Upper lobe of left lung (tissue), 4 donors: ENCODE measurements around the gene KRT80.

Source experiments
- EP300 ChIP-seq, 4 donors: sonication (generic); formaldehyde crosslinking; IDR thresholded peaks; one replicate each; pipeline ENCODE4 v1.5.1; 2017; ENCODE audit warnings: antibody characterized with exemption in 4 of 4, control low read depth in 2 of 4
- POLR2A ChIP-seq, 4 donors: fragments of 450-650 bp; IDR thresholded peaks; one replicate each; pipeline ENCODE4 v1.5.1; 2016 to 2017; ENCODE audit warnings: antibody characterized with exemption in 4 of 4, mild to moderate bottlenecking in 2 of 4
- POLR2AphosphoS5 ChIP-seq, 2 donors: sonication (generic); formaldehyde crosslinking; IDR thresholded peaks; one replicate each; pipeline ENCODE4 v1.5.1; 2017; ENCODE audit warnings: antibody characterized with exemption in 2 of 2
- TF ChIP-seq, protein P1 (sequence below), 6 experiments: fragments of 450-650 bp in 4 of 6; fragments of 200-600 bp in 2 of 6; sonication (generic) in 2 of 6; IDR thresholded peaks; one replicate each; pipeline ENCODE4 v1.5.1; 2016 to 2019; ENCODE audit warnings: antibody characterized with exemption in 6 of 6

DNA sequence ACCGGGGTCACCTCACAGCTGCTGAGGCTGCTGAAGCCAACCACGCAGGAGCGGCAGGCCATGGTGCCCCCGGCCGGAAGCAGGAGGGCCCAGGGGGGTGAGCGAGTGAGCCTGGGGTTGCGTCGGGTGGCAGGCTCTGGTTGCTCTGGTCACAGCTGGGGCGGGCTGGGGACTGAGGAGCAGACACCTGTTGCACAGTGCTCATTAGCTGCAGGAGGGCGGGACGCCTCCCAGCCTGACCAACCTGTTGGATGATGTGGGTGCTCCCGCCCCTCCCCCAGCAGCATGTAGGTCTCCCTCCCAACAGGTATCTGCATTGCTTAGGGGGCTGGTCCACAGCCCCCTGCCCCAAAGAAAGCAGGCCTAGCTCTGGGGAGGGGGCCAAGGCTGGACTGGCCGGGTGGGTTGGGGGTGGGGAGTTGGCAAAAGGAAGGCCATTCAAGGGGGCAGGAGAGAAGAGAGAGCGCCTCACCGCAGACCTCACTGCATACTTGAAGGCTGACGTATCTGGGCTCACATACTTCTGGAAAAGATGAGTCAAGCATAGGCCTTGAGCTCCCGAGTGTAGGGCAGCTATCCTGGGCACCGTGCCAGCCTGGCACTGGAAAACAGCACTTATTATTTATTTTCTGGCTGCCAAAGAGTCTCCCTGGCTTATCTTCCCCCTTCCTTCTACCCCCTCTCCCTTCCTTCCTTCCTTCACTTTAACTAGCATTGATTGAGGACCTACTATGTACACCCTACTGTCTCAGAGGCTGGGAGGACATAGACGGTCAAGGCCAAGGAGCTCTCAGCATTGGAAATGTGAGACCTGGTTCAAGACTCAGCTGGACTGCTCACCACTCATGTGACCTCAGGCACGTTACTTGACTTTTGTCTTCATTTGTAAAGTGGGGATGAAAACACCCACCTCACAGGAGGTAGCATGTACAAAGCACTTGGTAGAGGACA is at the start of gene KRT80:
- TF ChIP-seq, protein P1, sequence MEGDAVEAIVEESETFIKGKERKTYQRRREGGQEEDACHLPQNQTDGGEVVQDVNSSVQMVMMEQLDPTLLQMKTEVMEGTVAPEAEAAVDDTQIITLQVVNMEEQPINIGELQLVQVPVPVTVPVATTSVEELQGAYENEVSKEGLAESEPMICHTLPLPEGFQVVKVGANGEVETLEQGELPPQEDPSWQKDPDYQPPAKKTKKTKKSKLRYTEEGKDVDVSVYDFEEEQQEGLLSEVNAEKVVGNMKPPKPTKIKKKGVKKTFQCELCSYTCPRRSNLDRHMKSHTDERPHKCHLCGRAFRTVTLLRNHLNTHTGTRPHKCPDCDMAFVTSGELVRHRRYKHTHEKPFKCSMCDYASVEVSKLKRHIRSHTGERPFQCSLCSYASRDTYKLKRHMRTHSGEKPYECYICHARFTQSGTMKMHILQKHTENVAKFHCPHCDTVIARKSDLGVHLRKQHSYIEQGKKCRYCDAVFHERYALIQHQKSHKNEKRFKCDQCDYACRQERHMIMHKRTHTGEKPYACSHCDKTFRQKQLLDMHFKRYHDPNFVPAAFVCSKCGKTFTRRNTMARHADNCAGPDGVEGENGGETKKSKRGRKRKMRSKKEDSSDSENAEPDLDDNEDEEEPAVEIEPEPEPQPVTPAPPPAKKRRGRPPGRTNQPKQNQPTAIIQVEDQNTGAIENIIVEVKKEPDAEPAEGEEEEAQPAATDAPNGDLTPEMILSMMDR (IDR thresholded peaks at IDR 0.05) = no peak
- TF ChIP-seq POLR2A (IDR thresholded peaks at IDR 0.05) (peak in 1 of 4 donors; percentile 28), POLR2AphosphoS5 (IDR thresholded peaks at IDR 0.05) (peak; percentile 76 to 90), EP300 (IDR thresholded peaks at IDR 0.05) (peak in 2 of 4 donors; percentile 80 to 95)
